H9 (cell line): ENCODE measurements around the gene TMEM45B. TPM values are rescaled to one million over a fixed set of nuclear protein-coding genes. Genes with fewer than 3 reads are reported as not detected.
"Not testable (repeated sequence)": the region's sequence is repeated elsewhere in the genome, so short reads cannot be mapped to it uniquely, and the experiment has no call there.

ENCODE experiments used
- DNase-seq: peaks from one replicate; pipeline ENCODE4 v3.0.0-alpha.2; 2017
- H2AFZ ChIP-seq: one replicate; pipeline ENCODE4 v1.6.1; 2013; ENCODE audit warnings: mild to moderate bottlenecking, low read length, control low read depth, moderate library complexity
- H2AK5ac ChIP-seq: 2 replicates; pipeline ENCODE4 v1.6.1; 2013; ENCODE audit warnings: low read length, control low read depth, mixed read lengths; ENCODE audit not compliant: insufficient read length
- H2BK120ac ChIP-seq: one replicate; pipeline ENCODE4 v1.6.1; 2013; ENCODE audit warnings: low read depth, mild to moderate bottlenecking, low read length, control low read depth, inconsistent platforms; ENCODE audit not compliant: poor library complexity, severe bottlenecking
- H2BK12ac ChIP-seq: 2 replicates; pipeline ENCODE4 v1.6.1; 2013; ENCODE audit warnings: low read length, control low read depth, mixed read lengths, low read depth; ENCODE audit not compliant: insufficient read length
- H2BK15ac ChIP-seq: 2 replicates; pipeline ENCODE4 v1.6.1; 2013; ENCODE audit warnings: low read depth, low read length, control low read depth
- H2BK20ac ChIP-seq: one replicate; pipeline ENCODE4 v1.6.1; 2013; ENCODE audit warnings: low read depth, mild to moderate bottlenecking, low read length, control low read depth, inconsistent platforms; ENCODE audit not compliant: poor library complexity, severe bottlenecking
- H2BK5ac ChIP-seq: 2 replicates; pipeline ENCODE4 v1.6.1; 2013; ENCODE audit warnings: low read length, control low read depth, mixed read lengths; ENCODE audit not compliant: insufficient read length
- H3K14ac ChIP-seq: 2 replicates; pipeline ENCODE4 v1.6.1; 2013; ENCODE audit warnings: low read length, control low read depth; ENCODE audit not compliant: insufficient read depth
- H3K18ac ChIP-seq: 2 replicates; pipeline ENCODE4 v1.6.1; 2013; ENCODE audit warnings: low read depth, mild to moderate bottlenecking, mixed read lengths, low read length, control low read depth; ENCODE audit not compliant: insufficient read length
- H3K23ac ChIP-seq: 2 replicates; pipeline ENCODE4 v1.6.1; 2013; ENCODE audit warnings: low read length, control low read depth, mixed read lengths, low read depth; ENCODE audit not compliant: insufficient read length
- H3K23me2 ChIP-seq: 2 replicates; pipeline ENCODE4 v1.6.1; 2013; ENCODE audit warnings: low read depth, mild to moderate bottlenecking, mixed read lengths, low read length, control low read depth; ENCODE audit not compliant: insufficient read length, poor library complexity, severe bottlenecking
- H3K27ac ChIP-seq: 2 replicates; pipeline ENCODE4 v1.5.1; 2013; ENCODE audit warnings: low read length, control low read depth, mixed read lengths, low read depth; ENCODE audit not compliant: insufficient read length
- H3K27me3 ChIP-seq: 2 replicates; pipeline ENCODE4 v1.6.1; 2013; ENCODE audit warnings: low read length, control low read depth, inconsistent platforms; ENCODE audit not compliant: insufficient read depth
- H3K4ac ChIP-seq: 2 replicates; pipeline ENCODE4 v1.6.1; 2013; ENCODE audit warnings: low read depth, mild to moderate bottlenecking, control low read depth, inconsistent platforms, low read length, moderate library complexity
- H3K4me1 ChIP-seq: 2 replicates; pipeline ENCODE4 v1.6.1; 2013; ENCODE audit warnings: low read length, control low read depth, inconsistent platforms; ENCODE audit not compliant: insufficient read depth
- H3K4me2 ChIP-seq: 2 replicates; pipeline ENCODE4 v1.6.1; 2013; ENCODE audit warnings: low read length, control low read depth, mixed read lengths; ENCODE audit not compliant: insufficient read length, insufficient read depth
- H3K56ac ChIP-seq: 2 replicates; pipeline ENCODE4 v1.6.1; 2013; ENCODE audit warnings: low read depth, mild to moderate bottlenecking, mixed read lengths, low read length, control low read depth; ENCODE audit not compliant: insufficient read length
- H3K79me1 ChIP-seq: 2 replicates; pipeline ENCODE4 v1.6.1; 2013; ENCODE audit warnings: low read depth, mild to moderate bottlenecking, moderate library complexity, low read length, control low read depth, inconsistent platforms; ENCODE audit not compliant: insufficient read depth, poor library complexity, severe bottlenecking
- H3K79me2 ChIP-seq: 2 replicates; pipeline ENCODE4 v1.6.1; 2013; ENCODE audit warnings: low read length, control low read depth, inconsistent platforms; ENCODE audit not compliant: insufficient read depth
- H3K9ac ChIP-seq: 2 replicates; pipeline ENCODE4 v1.6.1; 2013; ENCODE audit warnings: low read length, control low read depth, mixed read lengths; ENCODE audit not compliant: insufficient read length; ENCODE audit errors: extremely low read depth
- H3K9me3 ChIP-seq: one replicate; pipeline ENCODE4 v1.6.1; 2013; ENCODE audit warnings: low read depth, low read length, inconsistent platforms; ENCODE audit not compliant: control insufficient read depth
- H3T11ph ChIP-seq: one replicate; pipeline ENCODE4 v1.6.1; 2013; ENCODE audit warnings: mild to moderate bottlenecking, low read length, control low read depth, inconsistent platforms
- H4K20me1 ChIP-seq: one replicate; pipeline ENCODE4 v1.6.1; 2013; ENCODE audit not compliant: control insufficient read depth, insufficient read length, insufficient read depth
- H4K5ac ChIP-seq: 2 replicates; pipeline ENCODE4 v1.6.1; 2013; ENCODE audit warnings: low read depth, mild to moderate bottlenecking, mixed read lengths, low read length, control low read depth; ENCODE audit not compliant: insufficient read length
- H4K8ac ChIP-seq: replicated peaks from 2 replicates; pipeline ENCODE4 v1.6.1; 2013; ENCODE audit warnings: low read length, control low read depth, mixed read lengths, low read depth; ENCODE audit not compliant: insufficient read length
- H4K91ac ChIP-seq: 2 replicates; pipeline ENCODE4 v1.6.1; 2013; ENCODE audit warnings: low read depth, mild to moderate bottlenecking, moderate library complexity, mixed read lengths, low read length, control low read depth; ENCODE audit not compliant: insufficient read length
- H3K27ac Mint-ChIP-seq, 3 experiments: 2 replicates in 2 of 3; 3 replicates in 1 of 3; pipeline ENCODE4 v1.8.0; 2020 to 2021; ENCODE audit warnings: mixed read lengths in 3 of 3, mild to moderate bottlenecking in 1 of 3, moderate library complexity in 1 of 3
- H3K27me3 Mint-ChIP-seq: 2 replicates; pipeline ENCODE4 v1.8.0; 2021; ENCODE audit warnings: low read depth, mild to moderate bottlenecking, moderate library complexity, mixed read lengths
- H3K36me3 Mint-ChIP-seq, 3 experiments: 2 replicates in 2 of 3; 3 replicates in 1 of 3; pipeline ENCODE4 v1.8.0; 2020 to 2021; ENCODE audit warnings: low read depth in 3 of 3, mixed read lengths in 3 of 3; ENCODE audit not compliant: insufficient read depth in 1 of 3
- H3K4me1 Mint-ChIP-seq, 2 experiments: 2 replicates each; pipeline ENCODE4 v1.8.0; 2020; ENCODE audit warnings: mixed read lengths in 2 of 2
- H3K4me3 Mint-ChIP-seq, 2 experiments: 2 replicates in 1 of 2; 3 replicates in 1 of 2; pipeline ENCODE4 v1.8.0; 2020 to 2021; ENCODE audit warnings: mild to moderate bottlenecking in 2 of 2, mixed read lengths in 2 of 2, moderate library complexity in 1 of 2
- H3K9me3 Mint-ChIP-seq, 2 experiments: 2 replicates in 1 of 2; 3 replicates in 1 of 2; pipeline ENCODE4 v1.8.0; 2020; ENCODE audit warnings: mild to moderate bottlenecking in 2 of 2, mixed read lengths in 2 of 2, moderate library complexity in 1 of 2
- WGBS: extraction: QIAGEN DNeasy Blood & Tissue Kit; methylation state at CpG from one replicate; pipeline ENCODE4 v1.1.7; 2013; ENCODE audit warnings: missing lambda C conversion rate, low lambda C conversion rate, mixed read lengths; ENCODE audit not compliant: insufficient read length; ENCODE audit errors: extremely low coverage; 5-methylcytosine and 5-hydroxymethylcytosine counted together
- total RNA-seq: library from RNA; stranded (reverse); gene quantifications from 2 replicates; pipeline ENCODE4 v1.2.1, GENCODE V29; 2021

The TMEM45B gene
- total RNA-seq, 1 experiment from 2014 or later: 0.70 TPM

- H3K79me2 ChIP-seq, H2BK120ac ChIP-seq, H4K20me1 ChIP-seq, H4K91ac ChIP-seq, H3K27me3 Mint-ChIP-seq, H2BK12ac ChIP-seq, H3K79me1 ChIP-seq, H2AFZ ChIP-seq, H3K23me2 ChIP-seq, H3K4me3 Mint-ChIP-seq, H3K4me1 Mint-ChIP-seq, H2BK5ac ChIP-seq, H2BK15ac ChIP-seq, H3K27me3 ChIP-seq, H3K27ac ChIP-seq, H3K23ac ChIP-seq, H3K4ac ChIP-seq, H3K9me3 ChIP-seq, H2BK20ac ChIP-seq, H3K9ac ChIP-seq, H3K36me3 Mint-ChIP-seq, H3K56ac ChIP-seq, H3T11ph ChIP-seq, H2AK5ac ChIP-seq, H4K5ac ChIP-seq, H3K9me3 Mint-ChIP-seq, H3K18ac ChIP-seq, H3K4me2 ChIP-seq, H3K14ac ChIP-seq, DNase-seq, H3K4me1 ChIP-seq, H3K27ac Mint-ChIP-seq, H4K8ac ChIP-seq: not testable (repeated sequence)
- no CpG with 5 or more reads among the region's 4 CpGs for WGBS
Observed at GRCh38 chr11:129831227-129831626, 15.6 kb downstream of the TMEM45B start.

- H3K9ac ChIP-seq, H2BK120ac ChIP-seq, H4K5ac ChIP-seq, H3K79me2 ChIP-seq, H3K27ac Mint-ChIP-seq, H4K91ac ChIP-seq, H3K18ac ChIP-seq, H3K27ac ChIP-seq, H4K8ac ChIP-seq, H3K4me1 ChIP-seq, H4K20me1 ChIP-seq, H3K56ac ChIP-seq, H3K4me2 ChIP-seq, H3K27me3 Mint-ChIP-seq, H3K9me3 Mint-ChIP-seq, H3K79me1 ChIP-seq, H3K9me3 ChIP-seq, H3K23me2 ChIP-seq, H3K14ac ChIP-seq, H2AFZ ChIP-seq, H2BK5ac ChIP-seq, H2BK20ac ChIP-seq, H2BK15ac ChIP-seq, H2BK12ac ChIP-seq, H3T11ph ChIP-seq, H3K23ac ChIP-seq, DNase-seq, H3K4me3 Mint-ChIP-seq, H3K36me3 Mint-ChIP-seq, H3K4ac ChIP-seq, H3K4me1 Mint-ChIP-seq, H3K27me3 ChIP-seq, H2AK5ac ChIP-seq: not testable (repeated sequence)
- WGBS: no CpG with 5 or more reads among the region's 6 CpGs
Observed at GRCh38 chr11:129833260-129833659, 17.6 kb downstream of the TMEM45B start.
